ENCODE results near the gene PHB1. TPM values are rescaled to one million over a fixed set of nuclear protein-coding genes. Genes with fewer than 3 reads are reported as not detected.

Gene PHB1
- total and polyA plus RNA-seq, 2 donors = 59.9 to 98.4 TPM

DNA sequence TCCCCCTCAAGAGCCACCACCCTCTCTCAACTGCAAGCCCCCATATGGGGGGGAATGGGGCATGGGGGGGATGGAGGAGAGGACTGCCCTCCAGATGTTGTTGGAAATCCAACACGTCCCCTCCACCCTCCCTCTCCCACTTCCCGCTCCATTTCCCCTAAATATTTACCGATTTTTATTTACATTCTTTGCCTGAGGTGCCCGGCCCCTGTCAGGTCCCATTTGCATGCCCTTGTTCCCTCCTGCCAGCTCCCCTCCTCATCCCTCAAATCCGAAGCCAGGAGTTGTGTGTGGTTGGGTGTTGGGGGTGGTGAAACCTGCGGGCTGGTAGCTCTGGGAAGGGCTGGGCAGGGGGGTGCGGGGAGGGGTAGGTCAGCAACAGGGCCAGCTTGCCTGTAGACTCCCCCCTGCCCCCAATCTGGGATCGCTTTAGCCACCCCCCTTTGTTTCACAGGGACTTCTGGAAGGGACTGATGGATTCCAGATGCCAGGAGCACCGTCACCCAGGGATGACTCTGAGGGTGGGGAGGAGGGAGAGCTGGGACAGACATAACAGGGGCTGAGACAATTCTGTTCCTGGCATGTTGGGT lies 40.7 kb upstream of the PHB1 start:
- no peak for DNase-seq (ENCODE audit: low read depth in 6 of 9, low spot score in 9 of 9)

DNA sequence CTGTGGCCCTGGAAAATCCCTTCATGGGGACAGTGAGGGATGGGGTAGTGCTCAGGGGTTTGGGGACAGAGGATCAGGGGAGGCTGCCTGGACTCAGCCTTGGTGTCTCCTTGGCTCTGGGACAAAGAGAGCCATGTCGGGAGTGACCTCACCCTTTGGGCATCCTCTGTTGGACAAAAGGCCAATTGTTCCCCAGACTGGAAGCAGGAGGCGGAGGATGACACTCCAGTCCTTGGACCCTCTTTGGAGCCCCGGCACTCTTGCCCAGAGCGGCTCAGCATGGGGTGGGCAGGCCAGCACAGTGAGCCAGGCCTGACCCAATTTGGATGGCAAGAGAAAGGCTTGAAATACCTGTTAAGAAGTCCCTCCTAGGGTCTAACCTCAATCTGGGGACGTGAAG lies 39.4 kb upstream of the PHB1 start:
- 96% methylated on average over 5 of the region's 5 CpGs for WGBS
- no peak overlapping the region for H3K4me3 ChIP-seq (ENCODE audit: low read length in 2 of 2)
- DNase-seq (ENCODE audit: low read depth in 6 of 9, low spot score in 9 of 9) = no peak

More for the DNA sequence above, 40.7 kb upstream of the PHB1 start:
- peaks cover 0 to 55% of the 10 kb centered on the region in 2 donors for H3K27me3 ChIP-seq (ENCODE audit: control insufficient read depth in 2 of 2, insufficient read depth in 1 of 2, low read length in 1 of 2)
- no peaks in the 10 kb centered on the region for H3K9me3 ChIP-seq (ENCODE audit: control insufficient read depth in 2 of 2, insufficient read depth in 1 of 2, low read length in 1 of 2)
- no peak overlapping the region for H3K27ac ChIP-seq (ENCODE audit: low read depth in 1 of 2, low read length in 1 of 2)
- H3K4me1 ChIP-seq (ENCODE audit: control insufficient read depth in 2 of 2, insufficient read depth in 2 of 2, low read length in 2 of 2) = no peaks in the 10 kb centered on the region
- no peak overlapping the region for H3K4me3 ChIP-seq (ENCODE audit: low read length in 2 of 2)
- no peaks in the 10 kb centered on the region for H3K36me3 ChIP-seq (ENCODE audit: control insufficient read depth in 2 of 2, insufficient read depth in 2 of 2, low read length in 1 of 2)
- WGBS = 87% methylated on average over 9 of the region's 9 CpGs

GRCh38 chr17:49452661-49453060 lies 38.0 kb upstream of the PHB1 start:
- 97% methylated on average over 5 of the region's 5 CpGs for WGBS
- no peaks in the 10 kb centered on the region for H3K36me3 ChIP-seq (ENCODE audit: control insufficient read depth in 2 of 2, insufficient read depth in 2 of 2, low read length in 1 of 2)

More for the DNA sequence above, 39.4 kb upstream of the PHB1 start:
- Histone ChIP-seq H3K4me1 (ENCODE audit: control insufficient read depth in 2 of 2, insufficient read depth in 2 of 2, low read length in 2 of 2) (no peaks in the 10 kb centered on the region), H3K9me3 (ENCODE audit: control insufficient read depth in 2 of 2, insufficient read depth in 1 of 2, low read length in 1 of 2) (no peaks in the 10 kb centered on the region), H3K36me3 (ENCODE audit: control insufficient read depth in 2 of 2, insufficient read depth in 2 of 2, low read length in 1 of 2) (no peaks in the 10 kb centered on the region), H3K27ac (ENCODE audit: low read depth in 1 of 2, low read length in 1 of 2) (no peak overlapping the region), H3K27me3 (ENCODE audit: control insufficient read depth in 2 of 2, insufficient read depth in 1 of 2, low read length in 1 of 2) (peaks cover 0 to 42% of the 10 kb centered on the region in 2 donors)

DNA sequence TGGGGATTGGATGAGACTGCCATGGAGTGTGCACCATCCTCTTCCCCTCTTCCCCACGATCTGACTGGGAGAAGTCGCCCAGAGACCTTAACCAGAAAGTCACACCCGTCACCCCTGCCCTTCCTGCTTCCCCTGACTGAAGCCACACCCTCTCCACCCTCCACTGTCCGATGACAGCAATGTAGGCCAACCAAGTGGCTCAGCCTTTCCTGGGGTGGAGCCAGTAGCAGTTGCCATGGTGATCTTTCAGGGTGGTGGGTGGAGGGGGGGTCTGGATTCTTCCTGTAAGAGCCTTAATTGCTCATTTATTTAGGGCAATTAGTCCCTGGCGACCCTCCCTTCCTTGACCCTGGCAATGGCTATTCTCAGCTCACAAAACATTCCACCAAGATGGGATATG lies 37.5 kb upstream of the PHB1 start:
- no peaks in the 10 kb centered on the region for H3K4me1 ChIP-seq (ENCODE audit: control insufficient read depth in 2 of 2, insufficient read depth in 2 of 2, low read length in 2 of 2)
- no peak for DNase-seq (ENCODE audit: low read depth in 6 of 9, low spot score in 9 of 9)
- no peaks in the 10 kb centered on the region for H3K9me3 ChIP-seq (ENCODE audit: control insufficient read depth in 2 of 2, insufficient read depth in 1 of 2, low read length in 1 of 2)
- H3K4me3 ChIP-seq (ENCODE audit: low read length in 2 of 2) = no peak overlapping the region
- 80% methylated on average over 5 of the region's 5 CpGs for WGBS
- H3K27ac ChIP-seq (ENCODE audit: low read depth in 1 of 2, low read length in 1 of 2) = no peak overlapping the region
- no peaks in the 10 kb centered on the region for H3K36me3 ChIP-seq (ENCODE audit: control insufficient read depth in 2 of 2, insufficient read depth in 2 of 2, low read length in 1 of 2)
- H3K27me3 ChIP-seq (ENCODE audit: control insufficient read depth in 2 of 2, insufficient read depth in 1 of 2, low read length in 1 of 2) = peaks cover 0 to 25% of the 10 kb centered on the region in 2 donors

More at GRCh38 chr17:49452661-49453060, 38.0 kb upstream of the PHB1 start:
- DNase-seq (ENCODE audit: low read depth in 6 of 9, low spot score in 9 of 9) = no peak
- Histone ChIP-seq H3K4me3 (ENCODE audit: low read length in 2 of 2) (no peak overlapping the region), H3K4me1 (ENCODE audit: control insufficient read depth in 2 of 2, insufficient read depth in 2 of 2, low read length in 2 of 2) (no peaks in the 10 kb centered on the region), H3K27ac (ENCODE audit: low read depth in 1 of 2, low read length in 1 of 2) (no peak overlapping the region), H3K27me3 (ENCODE audit: control insufficient read depth in 2 of 2, insufficient read depth in 1 of 2, low read length in 1 of 2) (peaks cover 0 to 30% of the 10 kb centered on the region in 2 donors), H3K9me3 (ENCODE audit: control insufficient read depth in 2 of 2, insufficient read depth in 1 of 2, low read length in 1 of 2) (no peaks in the 10 kb centered on the region)

GRCh38 chr17:49450735-49451134 lies 36.1 kb upstream of the PHB1 start:
- Histone ChIP-seq H3K4me3 (ENCODE audit: low read length in 2 of 2) (no peak overlapping the region), H3K36me3 (ENCODE audit: control insufficient read depth in 2 of 2, insufficient read depth in 2 of 2, low read length in 1 of 2) (no peaks in the 10 kb centered on the region), H3K27me3 (ENCODE audit: control insufficient read depth in 2 of 2, insufficient read depth in 1 of 2, low read length in 1 of 2) (peaks cover 0 to 14% of the 10 kb centered on the region in 2 donors), H3K27ac (ENCODE audit: low read depth in 1 of 2, low read length in 1 of 2) (no peak overlapping the region), H3K9me3 (ENCODE audit: control insufficient read depth in 2 of 2, insufficient read depth in 1 of 2, low read length in 1 of 2) (no peaks in the 10 kb centered on the region), H3K4me1 (ENCODE audit: control insufficient read depth in 2 of 2, insufficient read depth in 2 of 2, low read length in 2 of 2) (no peaks in the 10 kb centered on the region)
- DNase-seq (ENCODE audit: low read depth in 6 of 9, low spot score in 9 of 9) = no peak
- WGBS = 23% methylated on average over 3 of the region's 3 CpGs

GRCh38 chr17:49450181-49450580 lies 35.5 kb upstream of the PHB1 start:
- Histone ChIP-seq H3K4me3 (ENCODE audit: low read length in 2 of 2) (no peak overlapping the region), H3K36me3 (ENCODE audit: control insufficient read depth in 2 of 2, insufficient read depth in 2 of 2, low read length in 1 of 2) (no peaks in the 10 kb centered on the region), H3K27me3 (ENCODE audit: control insufficient read depth in 2 of 2, insufficient read depth in 1 of 2, low read length in 1 of 2) (peaks cover 0 to 13% of the 10 kb centered on the region in 2 donors), H3K4me1 (ENCODE audit: control insufficient read depth in 2 of 2, insufficient read depth in 2 of 2, low read length in 2 of 2) (no peaks in the 10 kb centered on the region), H3K9me3 (ENCODE audit: control insufficient read depth in 2 of 2, insufficient read depth in 1 of 2, low read length in 1 of 2) (no peaks in the 10 kb centered on the region), H3K27ac (ENCODE audit: low read depth in 1 of 2, low read length in 1 of 2) (no peak overlapping the region)
- no peak for DNase-seq (ENCODE audit: low read depth in 6 of 9, low spot score in 9 of 9)
- WGBS = 63% methylated on average over 4 of the region's 4 CpGs

- no peaks in the 10 kb centered on the region for H3K4me1 ChIP-seq (ENCODE audit: control insufficient read depth in 2 of 2, insufficient read depth in 2 of 2, low read length in 2 of 2)
- H3K4me3 ChIP-seq (ENCODE audit: low read length in 2 of 2) = no peak overlapping the region
- DNase-seq (ENCODE audit: low read depth in 6 of 9, low spot score in 9 of 9) = no peak
- H3K9me3 ChIP-seq (ENCODE audit: control insufficient read depth in 2 of 2, insufficient read depth in 1 of 2, low read length in 1 of 2) = no peaks in the 10 kb centered on the region
- WGBS = 92% methylated on average over 9 of the region's 9 CpGs
- peaks cover 0 to 7% of the 10 kb centered on the region in 2 donors for H3K27me3 ChIP-seq (ENCODE audit: control insufficient read depth in 2 of 2, insufficient read depth in 1 of 2, low read length in 1 of 2)
- H3K36me3 ChIP-seq (ENCODE audit: control insufficient read depth in 2 of 2, insufficient read depth in 2 of 2, low read length in 1 of 2) = no peaks in the 10 kb centered on the region
- no peak overlapping the region for H3K27ac ChIP-seq (ENCODE audit: low read depth in 1 of 2, low read length in 1 of 2)
These were observed 33.1 kb upstream of the PHB1 start for GRCh38 chr17:49447628-49448302.

GRCh38 chr17:49445591-49445990 lies 30.9 kb upstream of the PHB1 start:
- H3K4me1 ChIP-seq (ENCODE audit: control insufficient read depth in 2 of 2, insufficient read depth in 2 of 2, low read length in 2 of 2) = no peaks in the 10 kb centered on the region

GRCh38 chr17:49444384-49444783 lies 29.7 kb upstream of the PHB1 start:
- H3K4me1 ChIP-seq (ENCODE audit: control insufficient read depth in 2 of 2, insufficient read depth in 2 of 2, low read length in 2 of 2) = no peaks in the 10 kb centered on the region
- peaks cover 0 to 21% of the 10 kb centered on the region in 2 donors for H3K27me3 ChIP-seq (ENCODE audit: control insufficient read depth in 2 of 2, insufficient read depth in 1 of 2, low read length in 1 of 2)
- no peaks in the 10 kb centered on the region for H3K36me3 ChIP-seq (ENCODE audit: control insufficient read depth in 2 of 2, insufficient read depth in 2 of 2, low read length in 1 of 2)
- H3K27ac ChIP-seq (ENCODE audit: low read depth in 1 of 2, low read length in 1 of 2) = no peak overlapping the region
- no peak for DNase-seq (ENCODE audit: low read depth in 6 of 9, low spot score in 9 of 9)
- no peak overlapping the region for H3K4me3 ChIP-seq (ENCODE audit: low read length in 2 of 2)
- 95% methylated on average over 12 of the region's 12 CpGs for WGBS
- no peaks in the 10 kb centered on the region for H3K9me3 ChIP-seq (ENCODE audit: control insufficient read depth in 2 of 2, insufficient read depth in 1 of 2, low read length in 1 of 2)

More at GRCh38 chr17:49445591-49445990, 30.9 kb upstream of the PHB1 start:
- Histone ChIP-seq H3K4me3 (ENCODE audit: low read length in 2 of 2) (no peak overlapping the region), H3K27ac (ENCODE audit: low read depth in 1 of 2, low read length in 1 of 2) (no peak overlapping the region), H3K9me3 (ENCODE audit: control insufficient read depth in 2 of 2, insufficient read depth in 1 of 2, low read length in 1 of 2) (no peaks in the 10 kb centered on the region), H3K27me3 (ENCODE audit: control insufficient read depth in 2 of 2, insufficient read depth in 1 of 2, low read length in 1 of 2) (peaks cover 0 to 9% of the 10 kb centered on the region in 2 donors), H3K36me3 (ENCODE audit: control insufficient read depth in 2 of 2, insufficient read depth in 2 of 2, low read length in 1 of 2) (no peaks in the 10 kb centered on the region)
- no peak for DNase-seq (ENCODE audit: low read depth in 6 of 9, low spot score in 9 of 9)
- whole genome bisulfite sequencing = 97% methylated on average over 7 of the region's 7 CpGs

Data from thymus (tissue), 11 donors.